ENCODE results near the gene CYP11A1.

DNA sequence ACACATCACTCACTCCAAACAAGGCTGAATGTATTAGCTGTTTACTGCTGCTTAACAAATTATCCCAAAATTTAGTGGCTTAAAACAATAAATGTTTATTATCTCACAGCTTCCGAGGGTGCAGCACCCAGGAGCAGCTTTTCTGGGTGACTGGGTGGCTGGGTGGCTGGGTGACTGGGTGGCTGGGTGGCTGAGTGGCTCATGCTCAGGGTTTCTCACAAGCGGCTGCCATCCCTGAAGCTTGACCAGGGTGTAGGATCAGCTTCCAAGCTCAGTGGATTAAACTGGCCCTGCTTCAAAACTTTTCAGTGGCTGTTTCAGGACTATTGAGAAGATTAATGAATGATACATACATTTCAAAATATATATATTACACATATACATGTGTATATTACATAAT is 2.3 kb upstream of the CYP11A1 start:
- TF ChIP-seq, protein P1, sequence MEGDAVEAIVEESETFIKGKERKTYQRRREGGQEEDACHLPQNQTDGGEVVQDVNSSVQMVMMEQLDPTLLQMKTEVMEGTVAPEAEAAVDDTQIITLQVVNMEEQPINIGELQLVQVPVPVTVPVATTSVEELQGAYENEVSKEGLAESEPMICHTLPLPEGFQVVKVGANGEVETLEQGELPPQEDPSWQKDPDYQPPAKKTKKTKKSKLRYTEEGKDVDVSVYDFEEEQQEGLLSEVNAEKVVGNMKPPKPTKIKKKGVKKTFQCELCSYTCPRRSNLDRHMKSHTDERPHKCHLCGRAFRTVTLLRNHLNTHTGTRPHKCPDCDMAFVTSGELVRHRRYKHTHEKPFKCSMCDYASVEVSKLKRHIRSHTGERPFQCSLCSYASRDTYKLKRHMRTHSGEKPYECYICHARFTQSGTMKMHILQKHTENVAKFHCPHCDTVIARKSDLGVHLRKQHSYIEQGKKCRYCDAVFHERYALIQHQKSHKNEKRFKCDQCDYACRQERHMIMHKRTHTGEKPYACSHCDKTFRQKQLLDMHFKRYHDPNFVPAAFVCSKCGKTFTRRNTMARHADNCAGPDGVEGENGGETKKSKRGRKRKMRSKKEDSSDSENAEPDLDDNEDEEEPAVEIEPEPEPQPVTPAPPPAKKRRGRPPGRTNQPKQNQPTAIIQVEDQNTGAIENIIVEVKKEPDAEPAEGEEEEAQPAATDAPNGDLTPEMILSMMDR (IDR thresholded peaks at IDR 0.05), result no peak
- TF ChIP-seq POLR2A (IDR thresholded peaks at IDR 0.05), result no peak

Data from esophagus squamous epithelium (tissue), 4 donors.